HepG2 (cell line): Measurements from ENCODE around the gene ZNF764. TPM values are rescaled to one million over a fixed set of nuclear protein-coding genes. Genes with fewer than 3 reads are reported as not detected.
A peak's percentile ranks its signal among the peaks of the same experiment; 100 is the strongest.

Experiments used
- ATAC-seq: fragments of 200-7000 bp; cut with Tn5 transposase; 3 replicates; pipeline ENCODE4 v1.9.1; 2020; ENCODE audit warnings: mild to moderate bottlenecking, moderate library complexity
- BruUV-seq: library from RNA; stranded (reverse); fragments of 400-500 nt; replicated peaks from 2 replicates; lab custom pipeline; 2021; lab: Mats Ljungman, UMichigan
- CTCF ChIA-PET: fragments of 300-600 bp; formaldehyde crosslinking; extraction: SDS; loops from one replicate; lab custom pipeline; 2021; ENCODE audit warnings: low total read pairs, inconsistent platforms, low intra/inter-chr PET ratio; lab: Yijun Ruan, JAX
- POLR2A ChIA-PET: fragments of 350-600 bp; sonication (Branson Sonifier 250); formaldehyde crosslinking; loops from one replicate; lab custom pipeline; 2020; ENCODE audit warnings: antibody characterized with exemption, inconsistent platforms; lab: Yijun Ruan, JAX
- DNase-seq: peaks from one replicate; pipeline ENCODE4 v3.0.0-alpha.2; 2015; ENCODE audit warnings: low spot score
- FAIRE-seq: peaks from 3 replicates; lab custom pipeline; 2011; peaks lifted over from hg19 to GRCh38; lab: Jason Lieb, UNC
- H2AFZ ChIP-seq: one replicate; pipeline ENCODE4 v1.6.1; 2011; ENCODE audit warnings: low read length, inconsistent platforms
- H3K27ac ChIP-seq: fragments of 300-600 bp; 3 replicates; pipeline ENCODE4 v1.8.0; 2011; ENCODE audit warnings: mixed run types, mild to moderate bottlenecking, mixed read lengths, low read length, inconsistent platforms; ENCODE audit not compliant: insufficient read depth; ENCODE audit errors: extremely low read length
- H3K27me3 ChIP-seq, 2 experiments: fragments of 200-600 bp in 1 of 2; 2 replicates in 1 of 2; 3 replicates in 1 of 2; pipeline versions ENCODE4 v1.6.0 to v1.8.0; 2011; ENCODE audit warnings: low read length in 2 of 2, mild to moderate bottlenecking in 2 of 2, moderate library complexity in 2 of 2, inconsistent platforms in 1 of 2; ENCODE audit not compliant: insufficient read depth in 2 of 2, control insufficient read depth in 1 of 2
- H3K36me3 ChIP-seq, 2 experiments: fragments of 200-600 bp in 1 of 2; replicated peaks in 1 of 2; 2 replicates in 1 of 2; 3 replicates in 1 of 2; pipeline versions ENCODE4 v1.5.1 to v1.8.0; 2011; ENCODE audit warnings: low read length in 2 of 2, inconsistent platforms in 1 of 2; ENCODE audit not compliant: insufficient read depth in 2 of 2, control insufficient read depth in 1 of 2
- H3K4me1 ChIP-seq: 2 replicates; pipeline ENCODE4 v1.5.1; 2012; ENCODE audit warnings: low read length, inconsistent platforms; ENCODE audit not compliant: insufficient read depth
- H3K4me2 ChIP-seq: 2 replicates; pipeline ENCODE4 v1.6.0; 2011; ENCODE audit warnings: low read depth, low read length, inconsistent platforms
- H3K4me3 ChIP-seq, 3 experiments: fragments of 200-600 bp in 1 of 3; sonication (generic), shearing (Covaris generic) in 1 of 3; replicated peaks in 1 of 3; 2 replicates each; pipeline ENCODE4 v1.5.1; 2011 to 2016; ENCODE audit warnings: low read length in 3 of 3, inconsistent platforms in 2 of 3, low read depth in 2 of 3, mild to moderate bottlenecking in 2 of 3, control low read depth in 1 of 3, mixed read lengths in 1 of 3; ENCODE audit not compliant: insufficient read depth in 1 of 3
- H3K79me2 ChIP-seq: one replicate; pipeline ENCODE4 v1.6.1; 2011; ENCODE audit warnings: low read length, inconsistent platforms; ENCODE audit not compliant: insufficient read depth
- H3K9ac ChIP-seq: 2 replicates; pipeline ENCODE4 v1.6.0; 2011; ENCODE audit warnings: mild to moderate bottlenecking, low read depth, low read length, inconsistent platforms; ENCODE audit not compliant: insufficient read depth
- H3K9me3 ChIP-seq: 2 replicates; pipeline ENCODE4 v1.5.1; 2012; ENCODE audit warnings: mild to moderate bottlenecking, low read length
- H4K20me1 ChIP-seq: 2 replicates; pipeline ENCODE4 v1.6.0; 2011; ENCODE audit warnings: inconsistent platforms, mild to moderate bottlenecking, low read length, moderate library complexity; ENCODE audit not compliant: insufficient read depth
- IRF2 ChIP-seq: IDR thresholded peaks from 2 replicates; pipeline ENCODE4 v1.6.1; 2018; ENCODE audit warnings: missing genetic modification reagents, missing compliant biosample characterization
- LCORL ChIP-seq, 2 experiments: fragments of 450-650 bp in 1 of 2; sonication (generic) in 1 of 2; formaldehyde crosslinking in 1 of 2; IDR thresholded peaks; 2 replicates each; pipeline versions ENCODE4 v1.5.0 to v1.6.1; 2017 to 2020; ENCODE audit warnings: antibody characterized with exemption in 1 of 2, missing genetic modification reagents in 1 of 2
- MEIS1 ChIP-seq: sonication (generic); formaldehyde crosslinking; IDR thresholded peaks from 2 replicates; pipeline ENCODE4 v1.9.0; 2021; ENCODE audit warnings: mild to moderate bottlenecking, missing genetic modification reagents, moderate library complexity, borderline replicate concordance
- NR3C1 ChIP-seq: sonication (generic); formaldehyde crosslinking; IDR thresholded peaks from 2 replicates; pipeline ENCODE4 v1.4.0; 2020; ENCODE audit warnings: missing genetic modification reagents
- PCBP2 ChIP-seq: fragments of 200-400 bp; formaldehyde crosslinking; optimal IDR thresholded peaks from 2 replicates; pipeline ENCODE3; 2018; ENCODE audit warnings: low read length, low read depth; ENCODE audit not compliant: poor library complexity, severe bottlenecking
- SRSF9 ChIP-seq: fragments of 200-400 bp; formaldehyde crosslinking; IDR thresholded peaks from 2 replicates; pipeline ENCODE4 v1.6.1; 2018; ENCODE audit warnings: borderline replicate concordance, mild to moderate bottlenecking, low read depth, low read length; ENCODE audit not compliant: insufficient read depth, poor library complexity, severe bottlenecking
- SYNCRIP ChIP-seq: fragments of 200-400 bp; formaldehyde crosslinking; IDR thresholded peaks from 2 replicates; pipeline ENCODE4 v1.6.1; 2018; ENCODE audit warnings: mild to moderate bottlenecking, low read depth, low read length; ENCODE audit not compliant: insufficient read depth
- TP53 ChIP-seq: sonication (generic); formaldehyde crosslinking; conservative IDR thresholded peaks from 2 replicates; pipeline ENCODE4 v1.4.0; 2020; ENCODE audit warnings: missing genetic modification reagents
- ZNF431 ChIP-seq: sonication (generic); formaldehyde crosslinking; IDR thresholded peaks from 2 replicates; pipeline ENCODE4 v1.9.0; 2022; ENCODE audit warnings: missing genetic modification reagents, low read depth, mild to moderate bottlenecking, borderline replicate concordance
- ZNF501 ChIP-seq: sonication (generic); formaldehyde crosslinking; IDR thresholded peaks from 2 replicates; pipeline ENCODE4 v1.5.1; 2020; ENCODE audit warnings: mild to moderate bottlenecking, moderate library complexity, missing genetic modification reagents
- ZNF816 ChIP-seq: sonication (generic); formaldehyde crosslinking; IDR thresholded peaks from 2 replicates; pipeline ENCODE4 v1.8.0; 2022; ENCODE audit warnings: missing genetic modification reagents, mild to moderate bottlenecking, borderline replicate concordance
- ZSCAN9 ChIP-seq: IDR thresholded peaks from 2 replicates; pipeline ENCODE4 v1.6.1; 2016; ENCODE audit warnings: borderline replicate concordance
- WGBS: methylation state at CpG from one replicate; pipeline ENCODE4 v1.1.6; 2017; ENCODE audit warnings: low lambda C conversion rate; 5-methylcytosine and 5-hydroxymethylcytosine counted together
- in situ Hi-C: cut with HindIII; loops from 2 replicates; pipeline ENCODE4 v1.10.0; 2017; ENCODE audit warnings: low pct_unique_long_range_greater_than_20kb; ENCODE audit not compliant: extremely low pct_ligation_motif_present
- intact Hi-C: fragments of 100-400 bp; cut with micrococcal nuclease; formaldehyde crosslinking; loops from one replicate; pipeline ENCODE4 v1.10.0; 2022; ENCODE audit not compliant: unreplicated experiment
- polyA plus RNA-seq, 8 experiments: library from polyadenylated mRNA; depleted of rRNA in 3 of 8; stranded (reverse) in 7 of 8; unstranded in 1 of 8; fragments of >200 nt; fragmentation: Illumina TruSeq in 4 of 8; extraction: Trizol in 4 of 8; gene quantifications; 2 replicates each; pipeline versions ENCODE4 v1.2.1 to v1.2.3, GENCODE V29; 2011 to 2016; ENCODE audit warnings: low read depth in 4 of 8, missing spikeins in 1 of 8, mixed read lengths in 1 of 8; ENCODE audit not compliant: insufficient read depth in 1 of 8
- total RNA-seq, 5 experiments: library from RNA; depleted of rRNA; stranded (reverse); fragments of >200 nt; fragmentation: Illumina TruSeq; extraction: Trizol; gene quantifications; 2 replicates each; pipeline ENCODE4 v1.2.3, GENCODE V29; 2016; ENCODE audit warnings: low read depth in 1 of 5
- TF ChIP-seq, protein P1 (sequence below): sonication (generic); formaldehyde crosslinking; IDR thresholded peaks from 2 replicates; pipeline ENCODE4 v1.5.1; 2020; ENCODE audit warnings: mild to moderate bottlenecking, missing genetic modification reagents, borderline replicate concordance
- TF ChIP-seq, protein P2 (sequence below): sonication (generic); formaldehyde crosslinking; IDR thresholded peaks from 2 replicates; pipeline ENCODE4 v1.9.0; 2022; ENCODE audit warnings: missing genetic modification reagents, mild to moderate bottlenecking, borderline replicate concordance

The ZNF764 gene
- total and polyA plus RNA-seq, 2 of the 13 experiments (the other 11 are each of a cell fraction or from before 2014, with no cell fraction given), result 4.1 to 9.1 TPM

GRCh38 chr16:30527635-30528178 lies 30.5 kb downstream of the ZNF764 start:
- POLR2A ChIA-PET, result interaction anchor here (0.8 to 1.8 kb wide), 24 partner anchors 8 to 220 kb away, joined by 3 to 28 read pairs (median 4); partner anchors contain the start of genes CD2BP2, DCTPP1, PHKG2 and ZNF688
- Histone ChIP-seq H3K4me1 (peaks cover 58% of the 10 kb centered on the region), H3K4me3 (peak overlapping the region; percentile 25 to 97 (median 42); a peak in 5 of 6 replicates), H3K36me3 (peaks cover 3 to 8% of the 10 kb centered on the region in 2 experiments; a peak in 2 of 5 replicates), H3K4me2 (peak overlapping the region; percentile 80), H3K27ac (peak overlapping the region; percentile 26), H3K27me3 (no peaks in the 10 kb centered on the region; a peak in 1 of 5 replicates), H2AFZ (no peak overlapping the region), H3K9me3 (no peaks in the 10 kb centered on the region), H3K9ac (peak overlapping the region; percentile 36), H3K79me2 (no peaks in the 10 kb centered on the region), H4K20me1 (no peaks in the 10 kb centered on the region)
- TSS peak; percentile 70 for BruUV-seq
- FAIRE-seq, result peak; percentile 28
- in situ Hi-C loops (no loop called here), intact Hi-C loops (loop anchor here (2.0 to 10.0 kb wide), 6 partner anchors 31 to 170 kb away; partner anchors contain the start of genes DCTPP1, FBRS, PRR14 and SRCAP)
- no peak for DNase-seq
- ATAC-seq, result no peak
- 68% methylated on average over 14 of the region's 14 CpGs for WGBS
- CTCF ChIA-PET, result no interaction called here
- TF ChIP-seq MEIS1, result no peak
- no peak for TF ChIP-seq IRF2 (CRISPR knock-in tag)
- TF ChIP-seq ZSCAN9 (CRISPR knock-in tag), result 0 out of 2 replicates have a peak, but pooled peaks have one; percentile 13
- no peak for TF ChIP-seq PCBP2
- peak; percentile 10; the same call in 1 of the 2 replicates for TF ChIP-seq ZNF501 (CRISPR knock-in tag)
- no peak for TF ChIP-seq TP53 (CRISPR knock-in tag)
- TF ChIP-seq NR3C1 (CRISPR knock-in tag), result no peak
- TF ChIP-seq SYNCRIP, result no peak
- TF ChIP-seq, protein P1, sequence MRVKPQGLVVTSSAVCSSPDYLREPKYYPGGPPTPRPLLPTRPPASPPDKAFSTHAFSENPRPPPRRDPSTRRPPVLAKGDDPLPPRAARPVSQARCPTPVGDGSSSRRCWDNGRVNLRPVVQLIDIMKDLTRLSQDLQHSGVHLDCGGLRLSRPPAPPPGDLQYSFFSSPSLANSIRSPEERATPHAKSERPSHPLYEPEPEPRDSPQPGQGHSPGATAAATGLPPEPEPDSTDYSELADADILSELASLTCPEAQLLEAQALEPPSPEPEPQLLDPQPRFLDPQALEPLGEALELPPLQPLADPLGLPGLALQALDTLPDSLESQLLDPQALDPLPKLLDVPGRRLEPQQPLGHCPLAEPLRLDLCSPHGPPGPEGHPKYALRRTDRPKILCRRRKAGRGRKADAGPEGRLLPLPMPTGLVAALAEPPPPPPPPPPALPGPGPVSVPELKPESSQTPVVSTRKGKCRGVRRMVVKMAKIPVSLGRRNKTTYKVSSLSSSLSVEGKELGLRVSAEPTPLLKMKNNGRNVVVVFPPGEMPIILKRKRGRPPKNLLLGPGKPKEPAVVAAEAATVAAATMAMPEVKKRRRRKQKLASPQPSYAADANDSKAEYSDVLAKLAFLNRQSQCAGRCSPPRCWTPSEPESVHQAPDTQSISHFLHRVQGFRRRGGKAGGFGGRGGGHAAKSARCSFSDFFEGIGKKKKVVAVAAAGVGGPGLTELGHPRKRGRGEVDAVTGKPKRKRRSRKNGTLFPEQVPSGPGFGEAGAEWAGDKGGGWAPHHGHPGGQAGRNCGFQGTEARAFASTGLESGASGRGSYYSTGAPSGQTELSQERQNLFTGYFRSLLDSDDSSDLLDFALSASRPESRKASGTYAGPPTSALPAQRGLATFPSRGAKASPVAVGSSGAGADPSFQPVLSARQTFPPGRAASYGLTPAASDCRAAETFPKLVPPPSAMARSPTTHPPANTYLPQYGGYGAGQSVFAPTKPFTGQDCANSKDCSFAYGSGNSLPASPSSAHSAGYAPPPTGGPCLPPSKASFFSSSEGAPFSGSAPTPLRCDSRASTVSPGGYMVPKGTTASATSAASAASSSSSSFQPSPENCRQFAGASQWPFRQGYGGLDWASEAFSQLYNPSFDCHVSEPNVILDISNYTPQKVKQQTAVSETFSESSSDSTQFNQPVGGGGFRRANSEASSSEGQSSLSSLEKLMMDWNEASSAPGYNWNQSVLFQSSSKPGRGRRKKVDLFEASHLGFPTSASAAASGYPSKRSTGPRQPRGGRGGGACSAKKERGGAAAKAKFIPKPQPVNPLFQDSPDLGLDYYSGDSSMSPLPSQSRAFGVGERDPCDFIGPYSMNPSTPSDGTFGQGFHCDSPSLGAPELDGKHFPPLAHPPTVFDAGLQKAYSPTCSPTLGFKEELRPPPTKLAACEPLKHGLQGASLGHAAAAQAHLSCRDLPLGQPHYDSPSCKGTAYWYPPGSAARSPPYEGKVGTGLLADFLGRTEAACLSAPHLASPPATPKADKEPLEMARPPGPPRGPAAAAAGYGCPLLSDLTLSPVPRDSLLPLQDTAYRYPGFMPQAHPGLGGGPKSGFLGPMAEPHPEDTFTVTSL (CRISPR knock-in tag), result 0 out of 2 replicates have a peak, but pooled peaks have one; percentile 39
- TF ChIP-seq SRSF9, result no peak
- TF ChIP-seq LCORL (IDR thresholded peaks at IDR 0.05), result no peak
- TF ChIP-seq LCORL (CRISPR knock-in tag; IDR thresholded peaks at IDR 0.05), result no peak
- TF ChIP-seq ZNF431 (CRISPR knock-in tag), result 0 out of 2 replicates have a peak, but pooled peaks have one; percentile 5
- TF ChIP-seq ZNF816 (CRISPR knock-in tag), result 0 out of 2 replicates have a peak, but pooled peaks have one; percentile 56
- TF ChIP-seq, protein P2, sequence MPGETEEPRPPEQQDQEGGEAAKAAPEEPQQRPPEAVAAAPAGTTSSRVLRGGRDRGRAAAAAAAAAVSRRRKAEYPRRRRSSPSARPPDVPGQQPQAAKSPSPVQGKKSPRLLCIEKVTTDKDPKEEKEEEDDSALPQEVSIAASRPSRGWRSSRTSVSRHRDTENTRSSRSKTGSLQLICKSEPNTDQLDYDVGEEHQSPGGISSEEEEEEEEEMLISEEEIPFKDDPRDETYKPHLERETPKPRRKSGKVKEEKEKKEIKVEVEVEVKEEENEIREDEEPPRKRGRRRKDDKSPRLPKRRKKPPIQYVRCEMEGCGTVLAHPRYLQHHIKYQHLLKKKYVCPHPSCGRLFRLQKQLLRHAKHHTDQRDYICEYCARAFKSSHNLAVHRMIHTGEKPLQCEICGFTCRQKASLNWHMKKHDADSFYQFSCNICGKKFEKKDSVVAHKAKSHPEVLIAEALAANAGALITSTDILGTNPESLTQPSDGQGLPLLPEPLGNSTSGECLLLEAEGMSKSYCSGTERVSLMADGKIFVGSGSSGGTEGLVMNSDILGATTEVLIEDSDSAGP (CRISPR knock-in tag), result 0 out of 2 replicates have a peak, but pooled peaks have one; percentile 0
